Coronary artery (tissue), 2 donors: ENCODE data around the gene CROCC.
"Not testable (repeated sequence)": the region's sequence is repeated elsewhere in the genome, so short reads cannot be mapped to it uniquely, and the experiment has no call there.

Source experiments
- DNase-seq: peaks from one replicate; pipeline ENCODE4 v3.0.0-alpha.2; 2017; ENCODE audit warnings: low spot score
- H3K27ac ChIP-seq, 2 donors: fragments of 200-600 bp; sonication (generic); one replicate each; pipeline ENCODE4 v1.5.1; 2016 to 2019
- H3K4me3 ChIP-seq: fragments of 200-600 bp; sonication (generic); 2 replicates; pipeline ENCODE4 v1.5.1; 2016; ENCODE audit warnings: mild to moderate bottlenecking, moderate library complexity
- CTCF ChIP-seq: fragments of 200-600 bp; sonication (generic); IDR thresholded peaks from one replicate; pipeline ENCODE4 v1.5.1; 2019; ENCODE audit warnings: antibody characterized with exemption

CROCC gene

GRCh38 chr1:16886860-16887605 lies 34.7 kb upstream of the CROCC start:
- DNase-seq = no peak
- Histone ChIP-seq H3K4me3 (no peak overlapping the region), H3K27ac (no peak overlapping the region)
- no peak for TF ChIP-seq CTCF

DNA sequence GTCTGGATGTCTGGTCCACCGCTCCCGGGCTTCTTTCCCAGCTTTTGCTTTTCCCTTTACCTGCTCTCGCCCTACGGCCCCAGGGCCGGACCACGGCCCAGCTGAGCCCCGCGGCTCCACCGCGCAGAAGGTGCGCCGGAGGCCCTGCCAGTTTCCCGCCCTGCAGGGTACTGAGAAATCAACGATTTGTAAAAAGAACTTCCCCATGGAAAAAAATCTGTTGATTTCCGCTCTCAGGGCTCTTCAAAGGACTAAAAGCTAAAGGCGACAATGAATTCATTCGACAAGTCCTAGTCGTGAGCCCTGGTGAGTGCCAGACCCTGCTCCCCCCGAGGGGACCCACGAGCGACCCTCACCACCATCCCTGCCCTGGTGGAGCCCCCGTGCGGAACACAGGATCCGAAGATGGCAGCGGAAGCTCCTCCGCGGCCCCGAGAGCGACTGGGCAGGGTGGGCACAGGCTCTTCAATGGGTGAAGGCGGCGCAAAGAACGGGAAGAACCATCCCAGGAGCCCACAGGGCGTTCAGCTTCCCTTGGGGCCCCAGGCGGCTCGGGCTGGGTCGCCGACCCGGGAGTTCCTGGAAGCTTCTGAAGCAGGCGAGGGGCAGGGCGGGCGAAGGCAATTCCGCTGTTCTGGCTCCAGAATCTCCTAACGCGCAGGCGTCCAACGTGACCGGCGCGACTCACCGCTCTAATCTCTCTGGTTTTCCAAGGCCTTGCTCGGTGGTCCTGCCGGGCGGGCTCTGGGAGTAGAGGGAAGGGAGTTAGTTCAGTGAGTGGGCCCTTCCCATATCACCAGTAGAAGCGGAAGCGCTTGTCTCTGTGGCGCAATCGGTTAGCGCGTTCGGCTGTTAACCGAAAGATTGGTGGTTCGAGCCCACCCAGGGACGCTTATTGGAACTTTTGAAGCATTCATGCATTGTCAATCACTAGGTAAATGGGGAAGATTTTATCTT lies 32.6 kb upstream of the CROCC start:
- H3K27ac ChIP-seq = peak overlapping the region; percentile 81 to 89
- no peak for TF ChIP-seq CTCF
- peak; percentile 89 for DNase-seq
- H3K4me3 ChIP-seq = peak overlapping the region; percentile 76

DNA sequence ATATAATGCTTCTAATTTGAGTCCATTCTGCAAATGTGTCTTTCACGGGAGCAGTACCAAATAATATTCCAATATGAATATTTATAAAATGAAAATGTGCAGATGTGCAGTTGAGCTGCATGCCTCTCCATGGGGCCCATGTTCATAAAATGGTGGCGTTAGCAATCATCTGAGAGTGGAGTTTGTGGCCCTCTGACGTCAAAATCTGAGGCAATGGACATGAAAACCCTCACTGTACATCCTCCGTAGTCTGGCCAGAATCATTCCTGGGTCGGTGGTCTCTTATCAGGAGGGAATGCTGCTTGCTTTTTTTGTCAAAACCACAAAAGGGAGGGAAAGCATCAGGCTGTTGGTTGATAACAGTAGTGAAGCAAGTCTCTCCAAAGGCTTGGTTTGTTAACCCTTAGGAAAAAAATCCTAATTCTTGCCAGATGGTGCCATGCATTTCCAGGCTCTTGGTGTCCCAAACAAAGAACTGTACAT lies 31.2 kb upstream of the CROCC start:
- not testable (repeated sequence) for H3K27ac ChIP-seq, DNase-seq

GRCh38 chr1:16891057-16891456 lies 30.7 kb upstream of the CROCC start:
- not testable (repeated sequence) for DNase-seq, H3K4me3 ChIP-seq, H3K27ac ChIP-seq

More for the DNA sequence above, 31.2 kb upstream of the CROCC start:
- H3K4me3 ChIP-seq = not testable (repeated sequence)

DNA sequence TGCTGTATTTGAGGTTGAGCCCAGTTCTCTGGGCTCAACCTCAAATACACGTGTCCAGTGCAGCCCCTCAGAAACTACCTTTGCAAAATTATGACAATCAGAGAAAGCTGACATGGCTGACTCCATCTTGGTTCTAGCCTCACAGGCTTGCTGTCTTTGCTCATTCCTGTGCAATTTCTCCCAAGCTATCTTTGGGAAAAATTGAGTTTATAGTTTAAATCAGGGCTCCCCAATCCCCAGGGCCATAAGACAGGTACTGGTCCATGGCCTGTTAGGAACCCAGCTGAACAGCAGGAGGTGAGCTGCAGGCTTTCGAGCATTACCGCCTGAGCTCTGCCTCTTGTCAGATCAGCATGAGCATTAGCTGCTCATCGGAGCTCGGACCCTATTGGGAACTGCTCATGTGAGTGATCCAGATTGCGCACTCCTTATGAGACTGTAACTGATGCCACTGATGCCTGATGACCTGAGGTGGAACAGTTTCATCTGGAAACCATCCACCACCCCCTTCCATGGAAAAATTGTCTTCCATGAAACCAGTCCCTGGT lies 28.7 kb upstream of the CROCC start:
- not testable (repeated sequence) for H3K4me3 ChIP-seq, DNase-seq, H3K27ac ChIP-seq

GRCh38 chr1:16893796-16894195 lies 27.9 kb upstream of the CROCC start:
- not testable (repeated sequence) for H3K4me3 ChIP-seq, DNase-seq, H3K27ac ChIP-seq

- H3K4me3 ChIP-seq, DNase-seq, H3K27ac ChIP-seq: not testable (repeated sequence)
These were observed 27.4 kb upstream of the CROCC start for GRCh38 chr1:16894338-16894737.

DNA sequence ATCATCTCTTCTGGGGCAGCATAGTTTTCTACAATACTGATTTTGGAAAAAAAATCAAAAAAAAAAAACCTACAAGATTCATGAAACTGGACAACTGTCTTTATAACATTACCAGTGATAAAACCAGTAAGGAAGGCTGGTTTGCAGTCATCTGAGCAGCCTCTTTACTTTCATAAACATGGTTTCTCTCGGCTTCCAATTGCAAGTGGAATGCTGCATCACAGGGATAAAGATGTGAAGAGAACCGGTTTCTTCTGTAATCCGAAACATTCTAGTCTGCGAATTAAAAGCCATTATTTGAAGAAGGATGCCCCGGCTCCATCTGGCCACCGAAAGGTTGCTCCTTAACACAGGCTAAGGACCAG lies 26.5 kb upstream of the CROCC start:
- not testable (repeated sequence) for DNase-seq
- peak overlapping the region; percentile 63 for H3K4me3 ChIP-seq
- H3K27ac ChIP-seq = peak overlapping the region; percentile 84 to 90

GRCh38 chr1:16895598-16896315 lies 26.0 kb upstream of the CROCC start, which contains the start of gene RNU1-2:
TSS of gene RNU1-2 (plus strand) at chr1:16895980.
- Histone ChIP-seq H3K27ac (peak within 1 kb of the TSS; percentile 84 to 90), H3K4me3 (peak within 1 kb of the TSS; percentile 63)
- peak; percentile 94 for DNase-seq

GRCh38 chr1:16896316-16897055 lies 25.2 kb upstream of the CROCC start:
- not testable (repeated sequence) for DNase-seq
- Histone ChIP-seq H3K27ac (peak overlapping the region; percentile 46 to 84), H3K4me3 (peak overlapping the region; percentile 39)

- not testable (repeated sequence) for DNase-seq, H3K4me3 ChIP-seq, H3K27ac ChIP-seq
These were observed 24.1 kb upstream of the CROCC start for GRCh38 chr1:16897653-16898052.

DNA sequence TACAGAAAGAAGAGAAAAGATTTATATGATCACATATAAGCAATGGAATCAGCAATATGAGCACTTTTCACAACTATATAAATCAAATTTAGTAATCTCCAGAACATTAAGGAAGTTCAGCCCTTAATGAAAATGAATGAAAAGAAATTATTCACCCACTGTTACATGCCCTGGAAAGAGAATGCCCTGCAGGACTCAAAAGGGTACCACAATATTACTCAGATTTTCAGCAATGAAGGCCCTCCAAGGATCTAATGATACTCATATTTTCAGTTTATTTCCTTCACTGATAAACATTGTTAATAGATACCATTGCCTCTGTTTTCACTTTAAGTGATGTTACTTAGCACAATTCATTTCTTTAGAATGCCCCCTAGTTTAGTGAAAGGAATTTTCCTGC lies 23.4 kb upstream of the CROCC start:
- H3K4me3 ChIP-seq, DNase-seq, H3K27ac ChIP-seq: not testable (repeated sequence)

GRCh38 chr1:16899020-16899419 lies 22.7 kb upstream of the CROCC start:
- not testable (repeated sequence) for H3K4me3 ChIP-seq, DNase-seq

More at GRCh38 chr1:16899020-16899419, 22.7 kb upstream of the CROCC start:
- not testable (repeated sequence) for H3K27ac ChIP-seq
